Inferior parietal cortex (tissue), 1 donor: ENCODE results near the gene ADAMTS12.
"Not testable (repeated sequence)": the region's sequence is repeated elsewhere in the genome, so short reads cannot be mapped to it uniquely, and the experiment has no call there.

ENCODE experiments used
- DNase-seq: peaks from one replicate; pipeline ENCODE4 v3.0.0-alpha.2; 2016; ENCODE audit errors: extremely low spot score

Gene ADAMTS12

GRCh38 chr5:33906248-33906647 is 14.5 kb upstream of the ADAMTS12 start:
- not testable (repeated sequence) for DNase-seq

- no peak for DNase-seq
Measured at GRCh38 chr5:33905381-33905780, 13.6 kb upstream of the ADAMTS12 start.

GRCh38 chr5:33903118-33903517 is 11.3 kb upstream of the ADAMTS12 start:
- no peak for DNase-seq

- no peak for DNase-seq
Measured at GRCh38 chr5:33901156-33901555, 9.4 kb upstream of the ADAMTS12 start.

GRCh38 chr5:33894566-33894965 is 2.8 kb upstream of the ADAMTS12 start:
- no peak for DNase-seq

GRCh38 chr5:33892620-33893137 is 889 bp upstream of the ADAMTS12 start:
- DNase-seq: no peak

GRCh38 chr5:33891446-33891787 is 373 bp downstream of the ADAMTS12 start:
- DNase-seq: no peak

- DNase-seq: no peak
Measured at GRCh38 chr5:33890131-33891032, 1.4 kb downstream of the ADAMTS12 start.

GRCh38 chr5:33888587-33888986 is 3.2 kb downstream of the ADAMTS12 start:
- DNase-seq: no peak

- no peak for DNase-seq
Measured at GRCh38 chr5:33887268-33887667, 4.5 kb downstream of the ADAMTS12 start.

- DNase-seq: no peak
Measured at GRCh38 chr5:33886283-33886682, 5.5 kb downstream of the ADAMTS12 start.

- no peak for DNase-seq
Measured at GRCh38 chr5:33885679-33886078, 6.1 kb downstream of the ADAMTS12 start.

GRCh38 chr5:33883482-33883881 is 8.3 kb downstream of the ADAMTS12 start:
- no peak for DNase-seq

- no peak for DNase-seq
Measured at GRCh38 chr5:33880319-33880718, 11.5 kb downstream of the ADAMTS12 start.

- no peak for DNase-seq
Measured at GRCh38 chr5:33877449-33877848, 14.3 kb downstream of the ADAMTS12 start.

- no peak for DNase-seq
Measured at GRCh38 chr5:33867241-33867640, 24.5 kb downstream of the ADAMTS12 start.

- DNase-seq: not testable (repeated sequence)
Measured at GRCh38 chr5:33859177-33859576, 32.6 kb downstream of the ADAMTS12 start.

- DNase-seq: no peak
Measured at GRCh38 chr5:33857037-33857436, 34.8 kb downstream of the ADAMTS12 start.

GRCh38 chr5:33855396-33855795 is 36.4 kb downstream of the ADAMTS12 start:
- DNase-seq: no peak

GRCh38 chr5:33854733-33855151 is 37.0 kb downstream of the ADAMTS12 start:
- no peak for DNase-seq

GRCh38 chr5:33852837-33853236 is 39.0 kb downstream of the ADAMTS12 start:
- DNase-seq: no peak

GRCh38 chr5:33852319-33852718 is 39.5 kb downstream of the ADAMTS12 start:
- no peak for DNase-seq

- DNase-seq: no peak
Measured at GRCh38 chr5:33850100-33850594, 41.6 kb downstream of the ADAMTS12 start.
